Measurements from ENCODE around the gene TP53BP1.
A peak's percentile ranks its signal among the peaks of the same experiment; 100 is the strongest.
"Not testable (repeated sequence)": the region's sequence is repeated elsewhere in the genome, so short reads cannot be mapped to it uniquely, and the experiment has no call there.

Gene TP53BP1, protein sequence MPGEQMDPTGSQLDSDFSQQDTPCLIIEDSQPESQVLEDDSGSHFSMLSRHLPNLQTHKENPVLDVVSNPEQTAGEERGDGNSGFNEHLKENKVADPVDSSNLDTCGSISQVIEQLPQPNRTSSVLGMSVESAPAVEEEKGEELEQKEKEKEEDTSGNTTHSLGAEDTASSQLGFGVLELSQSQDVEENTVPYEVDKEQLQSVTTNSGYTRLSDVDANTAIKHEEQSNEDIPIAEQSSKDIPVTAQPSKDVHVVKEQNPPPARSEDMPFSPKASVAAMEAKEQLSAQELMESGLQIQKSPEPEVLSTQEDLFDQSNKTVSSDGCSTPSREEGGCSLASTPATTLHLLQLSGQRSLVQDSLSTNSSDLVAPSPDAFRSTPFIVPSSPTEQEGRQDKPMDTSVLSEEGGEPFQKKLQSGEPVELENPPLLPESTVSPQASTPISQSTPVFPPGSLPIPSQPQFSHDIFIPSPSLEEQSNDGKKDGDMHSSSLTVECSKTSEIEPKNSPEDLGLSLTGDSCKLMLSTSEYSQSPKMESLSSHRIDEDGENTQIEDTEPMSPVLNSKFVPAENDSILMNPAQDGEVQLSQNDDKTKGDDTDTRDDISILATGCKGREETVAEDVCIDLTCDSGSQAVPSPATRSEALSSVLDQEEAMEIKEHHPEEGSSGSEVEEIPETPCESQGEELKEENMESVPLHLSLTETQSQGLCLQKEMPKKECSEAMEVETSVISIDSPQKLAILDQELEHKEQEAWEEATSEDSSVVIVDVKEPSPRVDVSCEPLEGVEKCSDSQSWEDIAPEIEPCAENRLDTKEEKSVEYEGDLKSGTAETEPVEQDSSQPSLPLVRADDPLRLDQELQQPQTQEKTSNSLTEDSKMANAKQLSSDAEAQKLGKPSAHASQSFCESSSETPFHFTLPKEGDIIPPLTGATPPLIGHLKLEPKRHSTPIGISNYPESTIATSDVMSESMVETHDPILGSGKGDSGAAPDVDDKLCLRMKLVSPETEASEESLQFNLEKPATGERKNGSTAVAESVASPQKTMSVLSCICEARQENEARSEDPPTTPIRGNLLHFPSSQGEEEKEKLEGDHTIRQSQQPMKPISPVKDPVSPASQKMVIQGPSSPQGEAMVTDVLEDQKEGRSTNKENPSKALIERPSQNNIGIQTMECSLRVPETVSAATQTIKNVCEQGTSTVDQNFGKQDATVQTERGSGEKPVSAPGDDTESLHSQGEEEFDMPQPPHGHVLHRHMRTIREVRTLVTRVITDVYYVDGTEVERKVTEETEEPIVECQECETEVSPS (N-terminal part only)

DNA sequence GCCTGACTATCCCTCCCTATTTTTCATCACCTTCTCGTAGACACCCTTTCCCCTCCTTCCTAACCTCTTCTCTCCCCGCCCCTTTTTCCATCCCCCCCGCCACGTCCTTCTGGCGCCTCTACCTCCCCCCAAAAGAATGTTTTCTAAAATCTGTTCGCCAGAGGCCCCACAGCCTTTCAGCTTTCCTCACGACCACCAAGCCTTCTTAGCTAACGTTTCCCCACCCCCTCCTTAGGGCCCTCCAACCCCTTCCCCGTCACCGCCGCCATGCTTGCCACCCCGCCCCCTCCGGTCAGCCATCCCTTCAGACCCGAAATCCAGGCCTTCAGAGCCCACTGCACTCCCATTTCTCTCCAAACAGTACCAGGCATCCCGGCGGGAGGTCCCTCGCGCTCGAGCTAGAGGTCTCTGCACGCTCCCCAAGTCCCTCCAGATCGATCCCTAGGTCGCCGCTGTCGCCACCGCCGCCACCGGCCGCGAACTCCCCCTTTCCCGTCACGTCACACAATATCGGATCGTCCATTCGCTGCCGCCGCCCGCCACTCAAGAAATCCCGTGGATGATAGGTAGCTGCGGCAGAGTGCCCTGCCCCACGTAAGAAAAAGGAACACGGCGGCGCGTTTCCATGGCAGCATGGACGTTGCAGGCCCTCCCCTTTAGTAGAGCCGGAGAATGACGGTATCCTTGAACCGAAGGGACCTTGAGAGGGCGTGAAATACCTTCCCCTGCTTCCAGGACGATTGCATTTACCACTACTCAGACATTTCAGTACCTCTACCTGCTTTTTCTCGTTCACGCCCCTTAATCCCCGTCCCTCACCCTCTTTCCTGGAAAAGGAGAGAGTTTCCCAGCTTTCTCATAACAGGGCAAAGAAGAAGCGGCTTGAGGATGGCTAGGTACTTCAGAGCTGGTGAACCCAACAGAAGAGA is at the start of gene TP53BP1:
Gene TP53BP1, minus strand, starts transcription at position 484 of the 929 bp plus-strand sequence. Its CDS starts 113 bp downstream, at position 371.
- DNase-seq (ENCODE audit: low read depth in 1 of 2, low spot score in 1 of 2): peak; percentile 83 to 94

- no peak for DNase-seq (ENCODE audit: low read depth in 1 of 2, low spot score in 1 of 2)
Observed at GRCh38 chr15:43541785-43542184, 48.8 kb upstream of the TP53BP1 start.

DNA sequence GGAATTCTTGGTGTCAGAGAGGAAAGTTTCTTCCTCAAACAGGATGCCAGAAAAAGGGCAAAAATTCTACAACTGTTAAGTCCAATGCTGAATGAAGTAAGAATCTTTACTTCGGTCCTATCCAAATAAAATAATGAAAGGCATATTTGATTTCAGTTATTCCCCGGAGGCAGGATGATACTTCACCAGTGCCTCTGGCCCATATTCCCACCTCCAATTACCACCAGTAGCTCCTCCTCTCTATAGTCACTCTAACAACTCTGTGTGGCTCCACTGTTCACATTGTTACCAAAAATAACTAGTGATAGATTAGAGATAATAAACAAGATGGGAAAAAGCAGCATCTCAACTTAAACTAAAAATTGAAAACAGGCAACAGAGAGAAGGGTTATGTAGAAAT is 45.1 kb upstream of the TP53BP1 start:
- no peak for DNase-seq (ENCODE audit: low read depth in 1 of 2, low spot score in 1 of 2)

- no peak for DNase-seq (ENCODE audit: low read depth in 1 of 2, low spot score in 1 of 2)
Observed at GRCh38 chr15:43534897-43535296, 41.9 kb upstream of the TP53BP1 start.

DNA sequence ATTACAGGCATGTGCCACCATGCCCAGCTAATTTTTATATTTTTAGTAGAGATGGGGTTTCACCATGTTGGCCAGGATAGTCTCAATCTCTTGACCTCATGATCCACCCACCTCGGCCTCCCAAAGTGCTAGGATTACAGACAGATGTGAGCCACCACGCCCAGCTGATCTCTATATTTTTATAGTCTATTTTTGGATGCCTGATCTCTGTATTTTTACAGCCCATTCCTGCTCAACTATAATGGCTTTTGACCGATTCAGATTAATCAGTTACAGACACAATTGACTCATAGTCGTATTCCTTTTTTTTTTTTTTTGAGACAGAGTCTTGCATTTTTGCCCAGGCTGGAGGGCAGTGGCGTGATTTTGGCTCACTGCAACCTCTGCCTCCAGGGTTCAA is 39.9 kb upstream of the TP53BP1 start:
- DNase-seq (ENCODE audit: low read depth in 1 of 2, low spot score in 1 of 2): not testable (repeated sequence)

DNA sequence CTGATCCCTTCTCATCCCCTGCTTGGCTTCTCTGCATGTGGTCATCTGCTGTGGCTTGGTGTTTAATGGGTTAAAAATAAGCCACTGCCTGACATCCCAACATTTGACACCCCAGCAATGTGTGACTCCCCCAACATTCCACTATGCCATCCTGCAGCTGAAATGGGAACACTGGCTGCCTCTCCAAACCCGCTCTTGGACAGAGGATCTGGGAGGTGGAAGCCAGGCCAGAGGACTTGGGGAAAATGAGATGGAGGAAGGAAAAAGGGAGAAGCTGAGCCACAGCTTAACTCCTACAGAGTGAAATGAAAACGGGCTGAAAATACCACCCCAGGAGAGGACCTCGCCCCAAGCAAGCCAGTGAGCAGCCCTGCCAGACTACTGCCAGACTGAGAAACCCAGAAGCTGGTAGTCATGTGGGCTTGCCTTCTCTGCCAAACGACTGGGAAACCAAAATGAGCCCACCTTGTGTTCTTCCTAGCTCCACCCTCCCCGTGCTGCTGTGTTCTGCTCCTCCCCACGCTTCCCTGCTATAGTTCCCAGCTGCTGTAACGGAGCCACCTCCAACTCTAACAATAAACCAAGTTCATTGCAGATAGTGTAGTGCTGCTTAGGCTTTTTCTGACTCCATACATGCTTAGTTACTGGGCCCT is 38.2 kb upstream of the TP53BP1 start:
- DNase-seq (ENCODE audit: low read depth in 1 of 2, low spot score in 1 of 2): no peak

- no peak for DNase-seq (ENCODE audit: low read depth in 1 of 2, low spot score in 1 of 2)
Observed at GRCh38 chr15:43529587-43530345, 36.8 kb upstream of the TP53BP1 start.

GRCh38 chr15:43529141-43529540 is 36.2 kb upstream of the TP53BP1 start:
- no peak for DNase-seq (ENCODE audit: low read depth in 1 of 2, low spot score in 1 of 2)

GRCh38 chr15:43528542-43529007 is 35.6 kb upstream of the TP53BP1 start:
- DNase-seq (ENCODE audit: low read depth in 1 of 2, low spot score in 1 of 2): no peak

GRCh38 chr15:43527802-43528541 is 35.0 kb upstream of the TP53BP1 start:
- DNase-seq (ENCODE audit: low read depth in 1 of 2, low spot score in 1 of 2): no peak

GRCh38 chr15:43527016-43527801 is 34.3 kb upstream of the TP53BP1 start:
- no peak for DNase-seq (ENCODE audit: low read depth in 1 of 2, low spot score in 1 of 2)

DNA sequence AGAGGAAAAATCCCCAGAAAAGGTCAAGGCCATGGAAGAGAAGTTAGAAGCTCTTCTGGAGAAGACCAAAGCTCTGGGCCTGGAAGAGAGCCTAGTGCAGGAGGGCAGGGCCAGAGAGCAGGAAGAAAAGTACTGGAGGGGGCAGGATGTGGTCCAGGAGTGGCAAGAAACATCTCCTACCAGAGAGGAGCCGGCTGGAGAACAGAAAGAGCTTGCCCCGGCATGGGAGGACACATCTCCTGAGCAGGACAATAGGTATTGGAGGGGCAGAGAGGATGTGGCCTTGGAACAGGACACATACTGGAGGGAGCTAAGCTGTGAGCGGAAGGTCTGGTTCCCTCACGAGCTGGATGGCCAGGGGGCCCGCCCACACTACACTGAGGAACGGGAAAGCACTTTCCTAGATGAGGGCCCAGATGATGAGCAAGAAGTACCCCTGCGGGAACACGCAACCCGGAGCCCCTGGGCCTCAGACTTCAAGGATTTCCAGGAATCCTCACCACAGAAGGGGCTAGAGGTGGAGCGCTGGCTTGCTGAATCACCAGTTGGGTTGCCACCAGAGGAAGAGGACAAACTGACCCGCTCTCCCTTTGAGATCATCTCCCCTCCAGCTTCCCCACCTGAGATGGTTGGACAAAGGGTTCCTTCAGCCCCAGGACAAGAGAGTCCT is 33.4 kb upstream of the TP53BP1 start:
- DNase-seq (ENCODE audit: low read depth in 1 of 2, low spot score in 1 of 2): no peak

GRCh38 chr15:43525131-43525530 is 32.2 kb upstream of the TP53BP1 start:
- DNase-seq (ENCODE audit: low read depth in 1 of 2, low spot score in 1 of 2): no peak

DNA sequence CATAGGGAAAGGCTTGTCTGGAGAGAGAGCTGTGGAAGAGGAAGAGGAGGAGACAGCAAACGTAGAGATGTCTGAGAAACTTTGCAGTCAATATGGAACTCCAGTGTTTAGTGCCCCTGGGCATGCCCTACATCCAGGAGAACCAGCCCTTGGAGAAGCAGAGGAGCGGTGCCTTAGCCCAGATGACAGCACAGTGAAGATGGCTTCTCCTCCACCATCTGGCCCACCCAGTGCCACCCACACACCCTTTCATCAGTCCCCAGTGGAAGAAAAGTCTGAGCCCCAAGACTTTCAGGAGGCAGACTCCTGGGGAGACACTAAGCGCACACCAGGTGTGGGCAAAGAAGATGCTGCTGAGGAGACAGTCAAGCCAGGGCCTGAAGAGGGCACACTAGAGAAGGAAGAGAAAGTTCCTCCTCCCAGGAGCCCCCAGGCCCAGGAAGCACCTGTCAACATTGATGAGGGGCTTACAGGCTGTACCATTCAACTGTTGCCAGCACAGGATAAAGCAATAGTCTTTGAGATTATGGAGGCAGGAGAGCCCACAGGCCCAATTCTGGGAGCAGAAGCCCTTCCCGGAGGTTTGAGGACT is 31.4 kb upstream of the TP53BP1 start:
- DNase-seq (ENCODE audit: low read depth in 1 of 2, low spot score in 1 of 2): no peak

DNA sequence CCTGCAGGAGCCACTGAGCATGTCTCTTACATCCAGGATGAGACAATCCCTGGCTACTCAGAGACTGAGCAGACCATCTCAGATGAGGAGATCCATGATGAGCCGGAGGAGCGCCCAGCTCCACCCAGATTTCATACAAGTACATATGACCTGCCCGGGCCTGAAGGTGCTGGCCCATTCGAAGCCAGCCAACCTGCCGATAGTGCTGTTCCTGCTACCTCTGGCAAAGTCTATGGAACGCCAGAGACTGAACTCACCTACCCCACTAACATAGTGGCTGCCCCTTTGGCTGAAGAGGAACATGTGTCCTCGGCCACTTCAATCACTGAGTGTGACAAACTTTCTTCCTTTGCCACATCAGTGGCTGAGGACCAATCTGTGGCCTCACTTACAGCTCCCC is 30.7 kb upstream of the TP53BP1 start:
- DNase-seq (ENCODE audit: low read depth in 1 of 2, low spot score in 1 of 2): no peak

DNA sequence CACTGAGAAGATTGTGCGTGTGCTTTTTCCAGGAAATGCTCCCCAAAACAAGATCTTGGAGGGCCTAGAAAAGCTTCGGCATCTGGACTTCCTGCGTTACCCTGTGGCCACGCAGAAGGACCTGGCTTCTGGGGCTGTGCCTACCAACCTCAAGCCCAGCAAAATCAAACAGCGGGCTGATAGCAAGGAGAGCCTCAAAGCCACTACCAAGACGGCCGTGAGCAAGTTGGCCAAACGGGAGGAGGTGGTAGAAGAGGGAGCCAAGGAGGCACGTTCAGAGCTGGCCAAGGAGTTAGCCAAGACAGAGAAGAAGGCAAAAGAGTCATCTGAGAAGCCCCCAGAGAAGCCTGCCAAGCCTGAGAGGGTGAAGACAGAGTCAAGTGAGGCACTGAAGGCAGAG is 29.3 kb upstream of the TP53BP1 start:
- no peak for DNase-seq (ENCODE audit: low read depth in 1 of 2, low spot score in 1 of 2)

Measured in activated CD4-positive, alpha-beta T cell treated with anti-CD3 and anti-CD28 coated beads, Interleukin-2, amount 50 U/mL, for 24 hours (primary cell).